H1 (cell line): ENCODE results near the gene PEAK3. TPM values are rescaled to one million over a fixed set of nuclear protein-coding genes. Genes with fewer than 3 reads are reported as not detected.

Experiments used
- ATF3 ChIP-seq: IDR thresholded peaks from 2 replicates; pipeline ENCODE4 v1.6.1; 2011; ENCODE audit warnings: low read depth, mild to moderate bottlenecking, low read length; ENCODE audit not compliant: insufficient read depth
- BACH1 ChIP-seq: IDR thresholded peaks from 2 replicates; pipeline ENCODE4 v1.6.1; 2012; ENCODE audit warnings: low read length, improper control_type of control experiment
- BCL11A ChIP-seq, 2 experiments: IDR thresholded peaks; one replicate each; pipeline ENCODE4 v1.6.1; 2011; ENCODE audit warnings: low read depth in 2 of 2, low read length in 2 of 2, mild to moderate bottlenecking in 2 of 2
- CBX8 ChIP-seq: fragments of 300-800, 300-1000 bp; sonication (generic); IDR thresholded peaks from 2 replicates; pipeline ENCODE4 v1.7.1; 2016; ENCODE audit warnings: low read depth, low read length, borderline replicate concordance
- CHD1 ChIP-seq: IDR thresholded peaks from 2 replicates; pipeline ENCODE4 v1.6.1; 2012; ENCODE audit warnings: low read depth, low read length, improper control_type of control experiment
- CHD2 ChIP-seq: IDR thresholded peaks from 2 replicates; pipeline ENCODE4 v1.6.1; 2012; ENCODE audit warnings: low read length, improper control_type of control experiment
- EGR1 ChIP-seq: IDR thresholded peaks from 2 replicates; pipeline ENCODE4 v1.6.1; 2011; ENCODE audit warnings: low read depth, low read length, borderline replicate concordance
- GABPA ChIP-seq: IDR thresholded peaks from 2 replicates; pipeline ENCODE4 v1.6.1; 2011; ENCODE audit warnings: mild to moderate bottlenecking, low read length, moderate library complexity, borderline replicate concordance; ENCODE audit not compliant: insufficient read depth
- HDAC6 ChIP-seq: IDR thresholded peaks from one replicate; pipeline ENCODE4 v1.7.1; 2012; ENCODE audit warnings: low read depth, mild to moderate bottlenecking, inconsistent platforms, low read length, moderate library complexity
- KDM1A ChIP-seq: fragments of 200-600, 300-600 bp; sonication (generic); IDR thresholded peaks from 2 replicates; pipeline ENCODE4 v1.7.1; 2016; ENCODE audit warnings: mild to moderate bottlenecking, low read length, borderline replicate concordance
- KDM4A ChIP-seq: IDR thresholded peaks from one replicate; pipeline ENCODE4 v1.7.1; 2012; ENCODE audit warnings: low read depth, mild to moderate bottlenecking, moderate library complexity, low read length, inconsistent platforms; ENCODE audit not compliant: severe bottlenecking
- NRF1 ChIP-seq: IDR thresholded peaks from 2 replicates; pipeline ENCODE4 v1.6.1; 2011; ENCODE audit warnings: mild to moderate bottlenecking, low read depth, low read length, improper control_type of control experiment
- POLR2A ChIP-seq, 2 experiments: IDR thresholded peaks; 1 replicate in 1 of 2; 2 replicates in 1 of 2; pipeline ENCODE4 v1.6.1; 2011; ENCODE audit warnings: low read depth in 2 of 2, low read length in 2 of 2, mild to moderate bottlenecking in 2 of 2; ENCODE audit errors: control extremely low read depth in 1 of 2
- POU5F1 ChIP-seq: IDR thresholded peaks from 2 replicates; pipeline ENCODE4 v1.6.1; 2011; ENCODE audit warnings: low read depth, mild to moderate bottlenecking, low read length, moderate library complexity
- RAD21 ChIP-seq, 2 experiments: IDR thresholded peaks in 1 of 2; conservative IDR thresholded peaks in 1 of 2; 2 replicates each; pipeline ENCODE4 v1.6.1; 2011; ENCODE audit warnings: low read depth in 2 of 2, low read length in 2 of 2, improper control_type of control experiment in 1 of 2, inconsistent platforms in 1 of 2, mild to moderate bottlenecking in 1 of 2, moderate library complexity in 1 of 2
- RFX5 ChIP-seq: IDR thresholded peaks from 2 replicates; pipeline ENCODE4 v1.6.1; 2011; ENCODE audit warnings: low read depth, low read length, improper control_type of control experiment, borderline replicate concordance
- SIRT6 ChIP-seq: IDR thresholded peaks from one replicate; pipeline ENCODE4 v1.7.1; 2012; ENCODE audit warnings: low read length, inconsistent platforms
- SP4 ChIP-seq: IDR thresholded peaks from 2 replicates; pipeline ENCODE4 v1.6.1; 2012; ENCODE audit warnings: low read length, inconsistent platforms
- SUZ12 ChIP-seq: fragments of 200-600 bp; sonication (generic); IDR thresholded peaks from 2 replicates; pipeline ENCODE4 v1.6.1; 2012; ENCODE audit warnings: mild to moderate bottlenecking, inconsistent platforms, low read length, moderate library complexity, mixed read lengths
- TEAD4 ChIP-seq: IDR thresholded peaks from 2 replicates; pipeline ENCODE4 v1.6.1; 2012; ENCODE audit warnings: low read depth, low read length, inconsistent platforms, mixed read lengths
- YY1 ChIP-seq: IDR thresholded peaks from 2 replicates; pipeline ENCODE4 v1.6.1; 2011; ENCODE audit warnings: low read depth, mild to moderate bottlenecking, low read length
- ZNF274 ChIP-seq: IDR thresholded peaks from 2 replicates; pipeline ENCODE4 v1.7.0; 2012; ENCODE audit warnings: low read length, borderline replicate concordance; ENCODE audit errors: extremely low read depth
- polyA plus RNA-seq, 7 experiments: library from polyadenylated mRNA; depleted of rRNA in 3 of 7; stranded (reverse) in 5 of 7; unstranded in 2 of 7; fragments of >200 nt in 5 of 7; fragments of 200-250 nt in 2 of 7; gene quantifications; 1 replicate in 5 of 7; 2 replicates in 1 of 7; 4 replicates in 1 of 7; pipeline versions ENCODE4 v1.2.1 to v1.2.3, GENCODE V29; 2011 to 2013; ENCODE audit warnings: missing spikeins in 2 of 7, mixed read lengths in 2 of 7
- total RNA-seq: library from RNA; stranded (reverse); fragmentation: NEBNext Ultra II Directional; extraction: Animal tissue kit (Norgen Biotek cat#: 25700); gene quantifications from 2 replicates; pipeline ENCODE4 v1.2.1, GENCODE V29; 2021
- TF ChIP-seq, protein P1 (sequence below): IDR thresholded peaks from 2 replicates; pipeline ENCODE4 v1.6.1; 2011; ENCODE audit warnings: low read length, improper control_type of control experiment

Gene PEAK3
- total and polyA plus RNA-seq, 2 of the 8 experiments (the other 6 are each of a cell fraction or from before 2014, with no cell fraction given) = not detected

GRCh38 chr19:2273356-2274184, 8.4 kb downstream of the PEAK3 start (continued):
- TF ChIP-seq, protein P1, sequence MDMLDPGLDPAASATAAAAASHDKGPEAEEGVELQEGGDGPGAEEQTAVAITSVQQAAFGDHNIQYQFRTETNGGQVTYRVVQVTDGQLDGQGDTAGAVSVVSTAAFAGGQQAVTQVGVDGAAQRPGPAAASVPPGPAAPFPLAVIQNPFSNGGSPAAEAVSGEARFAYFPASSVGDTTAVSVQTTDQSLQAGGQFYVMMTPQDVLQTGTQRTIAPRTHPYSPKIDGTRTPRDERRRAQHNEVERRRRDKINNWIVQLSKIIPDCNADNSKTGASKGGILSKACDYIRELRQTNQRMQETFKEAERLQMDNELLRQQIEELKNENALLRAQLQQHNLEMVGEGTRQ = no peak
- TF ChIP-seq SIRT6 = no peak
- peak; percentile 45 for TF ChIP-seq CHD2
- TF ChIP-seq CHD1 = no peak
- TF ChIP-seq CBX8 = no peak
- no peak for TF ChIP-seq HDAC6
- TF ChIP-seq BCL11A (IDR thresholded peaks at IDR 0.05; ENCODE audit: low read depth in 2 of 2, low read length in 2 of 2) = no peak
- TF ChIP-seq BACH1 = no peak
- peak; percentile 59; the same call in 1 of the 2 replicates for TF ChIP-seq EGR1
- TF ChIP-seq RFX5 = no peak
- peak; percentile 6; the same call in 1 of the 2 replicates for TF ChIP-seq POU5F1
- peak in 1 of 2 experiments; percentile 68; a peak in 2 of 3 replicates for TF ChIP-seq POLR2A (IDR thresholded peaks at IDR 0.05; ENCODE audit: control extremely low read depth in 1 of 2, low read depth in 2 of 2, low read length in 2 of 2)
- no peak for TF ChIP-seq ZNF274
- no peak for TF ChIP-seq KDM1A
- peak; percentile 73; the same call in 1 of the 2 replicates for TF ChIP-seq YY1
- 0 out of 2 replicates have a peak, but pooled peaks have one; percentile 34 for TF ChIP-seq ATF3
- TF ChIP-seq SP4 = no peak
- 0 out of 2 replicates have a peak, but pooled peaks have one; percentile 26 for TF ChIP-seq NRF1
- TF ChIP-seq SUZ12 = no peak
- TF ChIP-seq GABPA = peak; percentile 98
- TF ChIP-seq RAD21 (IDR thresholded peaks at IDR 0.05 in 1 of 2, conservative IDR thresholded peaks at IDR 0.05 in 1 of 2; ENCODE audit: low read depth in 2 of 2, low read length in 2 of 2) = peak; percentile 56 to 67
- TF ChIP-seq TEAD4 = no peak
- TF ChIP-seq KDM4A = no peak
